ENCODE measurements around the gene MAN1A1. TPM values are rescaled to one million over a fixed set of nuclear protein-coding genes. Genes with fewer than 3 reads are reported as not detected.
A peak's percentile ranks its signal among the peaks of the same experiment; 100 is the strongest.

The MAN1A1 gene
- total RNA-seq, 2 donors from 2014 or later = 41.7 to 43.7 TPM

DNA sequence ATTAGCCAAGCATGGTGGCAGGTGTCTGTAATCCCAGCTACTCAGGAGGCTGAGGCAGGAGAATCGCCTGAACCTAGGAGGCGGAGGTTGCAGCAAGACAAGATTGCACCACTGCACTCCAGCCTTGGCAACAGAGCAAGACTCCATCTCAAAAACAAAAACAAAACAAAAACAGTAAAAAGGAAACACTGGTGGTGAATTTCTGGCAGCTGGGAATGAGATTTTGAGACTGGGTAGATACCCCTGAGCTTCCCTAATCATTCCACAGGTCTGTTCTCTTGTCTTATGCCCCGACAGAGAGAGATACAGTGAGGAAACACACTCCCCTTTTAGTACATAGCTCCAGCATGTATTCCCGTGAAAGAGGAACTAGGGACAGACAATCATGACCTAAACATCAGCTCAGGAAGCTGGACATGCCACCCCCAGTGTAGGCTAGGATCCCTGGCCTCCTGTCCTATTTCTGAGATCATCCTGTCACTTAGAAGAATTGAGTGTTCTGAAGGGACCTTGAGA, 9.6 kb downstream of the MAN1A1 start:
- Histone ChIP-seq H3K4me3 (ENCODE audit: low read length) (no peak overlapping the region), H3K27me3 (ENCODE audit: control insufficient read depth, insufficient read depth, low read length, poor library complexity, severe bottlenecking) (no peaks in the 10 kb centered on the region), H3K9me3 (ENCODE audit: control insufficient read depth, low read length) (no peaks in the 10 kb centered on the region), H3K27ac (ENCODE audit: low read depth, low read length) (no peak overlapping the region), H3K9ac (ENCODE audit: extremely low read depth, low read length, poor library complexity, severe bottlenecking) (no peak overlapping the region), H3K36me3 (ENCODE audit: control insufficient read depth, insufficient read depth, low read length) (peaks cover 32% of the 10 kb centered on the region), H3K4me1 (ENCODE audit: control insufficient read depth, insufficient read depth, low read length) (peaks cover 9% of the 10 kb centered on the region)
- no peak overlapping the region for H3K4me3 Mint-ChIP-seq
- no peaks in the 10 kb centered on the region for H3K27me3 Mint-ChIP-seq (ENCODE audit: insufficient read depth)
- H3K9me3 Mint-ChIP-seq = no peaks in the 10 kb centered on the region
- WGBS, 2 experiments (ENCODE audit: insufficient coverage in 1 of 2, insufficient read length in 1 of 2) = 88 to 94% methylated on average over 1 to 4 of the region's 4 CpGs
- peak overlapping the region; percentile 70 for H3K27ac Mint-ChIP-seq
- H3K4me1 Mint-ChIP-seq = peaks cover 68% of the 10 kb centered on the region
- TF ChIP-seq, protein P1, sequence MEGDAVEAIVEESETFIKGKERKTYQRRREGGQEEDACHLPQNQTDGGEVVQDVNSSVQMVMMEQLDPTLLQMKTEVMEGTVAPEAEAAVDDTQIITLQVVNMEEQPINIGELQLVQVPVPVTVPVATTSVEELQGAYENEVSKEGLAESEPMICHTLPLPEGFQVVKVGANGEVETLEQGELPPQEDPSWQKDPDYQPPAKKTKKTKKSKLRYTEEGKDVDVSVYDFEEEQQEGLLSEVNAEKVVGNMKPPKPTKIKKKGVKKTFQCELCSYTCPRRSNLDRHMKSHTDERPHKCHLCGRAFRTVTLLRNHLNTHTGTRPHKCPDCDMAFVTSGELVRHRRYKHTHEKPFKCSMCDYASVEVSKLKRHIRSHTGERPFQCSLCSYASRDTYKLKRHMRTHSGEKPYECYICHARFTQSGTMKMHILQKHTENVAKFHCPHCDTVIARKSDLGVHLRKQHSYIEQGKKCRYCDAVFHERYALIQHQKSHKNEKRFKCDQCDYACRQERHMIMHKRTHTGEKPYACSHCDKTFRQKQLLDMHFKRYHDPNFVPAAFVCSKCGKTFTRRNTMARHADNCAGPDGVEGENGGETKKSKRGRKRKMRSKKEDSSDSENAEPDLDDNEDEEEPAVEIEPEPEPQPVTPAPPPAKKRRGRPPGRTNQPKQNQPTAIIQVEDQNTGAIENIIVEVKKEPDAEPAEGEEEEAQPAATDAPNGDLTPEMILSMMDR (conservative IDR thresholded peaks at IDR 0.05) = no peak
- peaks cover 37% of the 10 kb centered on the region for H3K36me3 Mint-ChIP-seq (ENCODE audit: low read depth)
- no peak for DNase-seq

GRCh38 chr6:119337762-119338161, 11.8 kb downstream of the MAN1A1 start:
- no peak overlapping the region for H3K4me3 Mint-ChIP-seq
- H3K4me1 ChIP-seq (ENCODE audit: control insufficient read depth, insufficient read depth, low read length) = peaks cover 9% of the 10 kb centered on the region
- no peak overlapping the region for H3K4me3 ChIP-seq (ENCODE audit: low read length)
- no peak overlapping the region for H3K9ac ChIP-seq (ENCODE audit: extremely low read depth, low read length, poor library complexity, severe bottlenecking)
- H3K36me3 Mint-ChIP-seq (ENCODE audit: low read depth) = peaks cover 34% of the 10 kb centered on the region
- no peak overlapping the region for H3K27ac ChIP-seq (ENCODE audit: low read depth, low read length)
- DNase-seq = no peak
- no peak overlapping the region for H3K27ac Mint-ChIP-seq
- 100% methylated on average over 1 of the region's 1 CpG; no CpG with 5 or more reads in 1 of the 2 experiments for WGBS, 2 experiments (ENCODE audit: insufficient coverage in 1 of 2, insufficient read length in 1 of 2)
- no peaks in the 10 kb centered on the region for H3K27me3 Mint-ChIP-seq (ENCODE audit: insufficient read depth)
- H3K9me3 ChIP-seq (ENCODE audit: control insufficient read depth, low read length) = no peaks in the 10 kb centered on the region
- peaks cover 55% of the 10 kb centered on the region for H3K4me1 Mint-ChIP-seq
- H3K9me3 Mint-ChIP-seq = no peaks in the 10 kb centered on the region
- H3K27me3 ChIP-seq (ENCODE audit: control insufficient read depth, insufficient read depth, low read length, poor library complexity, severe bottlenecking) = no peaks in the 10 kb centered on the region
- TF ChIP-seq, protein P1 (conservative IDR thresholded peaks at IDR 0.05) = no peak
- H3K36me3 ChIP-seq (ENCODE audit: control insufficient read depth, insufficient read depth, low read length) = peaks cover 32% of the 10 kb centered on the region

- DNase-seq = no peak
- Histone ChIP-seq H3K9ac (ENCODE audit: extremely low read depth, low read length, poor library complexity, severe bottlenecking) (no peak overlapping the region), H3K27me3 (ENCODE audit: control insufficient read depth, insufficient read depth, low read length, poor library complexity, severe bottlenecking) (no peaks in the 10 kb centered on the region), H3K9me3 (ENCODE audit: control insufficient read depth, low read length) (no peaks in the 10 kb centered on the region), H3K36me3 (ENCODE audit: control insufficient read depth, insufficient read depth, low read length) (peaks cover 29% of the 10 kb centered on the region), H3K4me1 (ENCODE audit: control insufficient read depth, insufficient read depth, low read length) (peaks cover 6% of the 10 kb centered on the region), H3K27ac (ENCODE audit: low read depth, low read length) (no peak overlapping the region), H3K4me3 (ENCODE audit: low read length) (no peak overlapping the region)
- Mint-ChIP-seq H3K9me3 (no peaks in the 10 kb centered on the region), H3K36me3 (ENCODE audit: low read depth) (peaks cover 34% of the 10 kb centered on the region), H3K27me3 (ENCODE audit: insufficient read depth) (no peaks in the 10 kb centered on the region), H3K4me3 (no peak overlapping the region), H3K27ac (no peak overlapping the region), H3K4me1 (peaks cover 50% of the 10 kb centered on the region)
- TF ChIP-seq, protein P1 (conservative IDR thresholded peaks at IDR 0.05) = no peak
- 94 to 95% methylated on average over 3 to 5 of the region's 5 CpGs for WGBS, 2 experiments (ENCODE audit: insufficient coverage in 1 of 2, insufficient read length in 1 of 2)
These were observed 12.3 kb downstream of the MAN1A1 start for GRCh38 chr6:119337252-119337651.
